ENCODE results near the gene RRP36.
A peak's percentile ranks its signal among the peaks of the same experiment; 100 is the strongest.

RRP36 gene

GRCh38 chr6:43009124-43009523, 12.3 kb upstream of the RRP36 start:
- peak in 1 of 4 experiments; percentile 21 for DNase-seq

GRCh38 chr6:43011207-43011606, 10.2 kb upstream of the RRP36 start:
- no peak for DNase-seq

- no peak for DNase-seq
Observed at GRCh38 chr6:43012364-43012763, 9.1 kb upstream of the RRP36 start.

- DNase-seq, result no peak
Observed at GRCh38 chr6:43013097-43013842, 8.2 kb upstream of the RRP36 start.

- peak; percentile 92 to 96 (median 92) for DNase-seq
Observed at GRCh38 chr6:43013843-43014433, 7.5 kb upstream of the RRP36 start, which contains the start of the genes KLHDC3 and MEA1. Gene KLHDC3 (plus strand): TSS chr6:43014249. CDS start chr6:43017193, 2,944 bp downstream. Gene MEA1 (minus strand): TSS chr6:43013946. CDS start chr6:43013813, 133 bp downstream.

- no peak for DNase-seq
Observed at GRCh38 chr6:43014434-43014909, 7.0 kb upstream of the RRP36 start.

GRCh38 chr6:43016176-43016942, 5.1 kb upstream of the RRP36 start:
- DNase-seq, result no peak

- DNase-seq, result no peak
Observed at GRCh38 chr6:43016943-43017334, 4.5 kb upstream of the RRP36 start.

GRCh38 chr6:43019152-43019551, 2.3 kb upstream of the RRP36 start:
- DNase-seq, result no peak

GRCh38 chr6:43020052-43020705, 1.2 kb upstream of the RRP36 start:
- DNase-seq, result no peak

- DNase-seq, result no peak
Observed at GRCh38 chr6:43020847-43021246, 576 bp upstream of the RRP36 start.

- no peak for DNase-seq
Observed at GRCh38 chr6:43024436-43024835, 3.0 kb downstream of the RRP36 start.

- DNase-seq, result no peak
Observed at GRCh38 chr6:43026365-43026764, 4.9 kb downstream of the RRP36 start.

GRCh38 chr6:43029120-43029519, 7.7 kb downstream of the RRP36 start:
- no peak for DNase-seq

GRCh38 chr6:43032326-43032725, 10.9 kb downstream of the RRP36 start:
- DNase-seq, result no peak

GRCh38 chr6:43033496-43034189, 12.2 kb downstream of the RRP36 start:
- no peak for DNase-seq

GRCh38 chr6:43034190-43034525, 12.7 kb downstream of the RRP36 start:
- DNase-seq, result no peak

- DNase-seq, result no peak
Observed at GRCh38 chr6:43035495-43036194, 14.2 kb downstream of the RRP36 start.

GRCh38 chr6:43036712-43037111, 15.3 kb downstream of the RRP36 start:
- DNase-seq, result no peak

GRCh38 chr6:43037197-43037596, 15.8 kb downstream of the RRP36 start:
- DNase-seq, result no peak

- no peak for DNase-seq
Observed at GRCh38 chr6:43037706-43038105, 16.3 kb downstream of the RRP36 start.

- DNase-seq, result no peak
Observed at GRCh38 chr6:43038727-43039126, 17.3 kb downstream of the RRP36 start.

All from activated naive CD4-positive, alpha-beta T cell (primary cell).